Common myeloid progenitor, CD34-positive (primary cell): ENCODE data around the gene FHIT.

Experiments used
- CTCF ChIA-PET: fragments of 350-600 bp; sonication (Branson Sonifier 250); formaldehyde crosslinking; loops from one replicate; lab custom pipeline; 2021; ENCODE audit warnings: antibody characterized with exemption; lab: Charles Lee
- POLR2A ChIA-PET: fragments of 350-600 bp; sonication (Branson Sonifier 250); formaldehyde crosslinking; loops from one replicate; lab custom pipeline; 2021; ENCODE audit warnings: antibody characterized with exemption; lab: Charles Lee
- DNase-seq, 3 donors: peaks; one replicate each; pipeline versions ENCODE4 v3.0.0 to v3.0.0-alpha.2; 2013
- H3K27ac ChIP-seq, 2 experiments: 1 replicate in 1 of 2; 2 replicates in 1 of 2; pipeline ENCODE4 v1.7.0; 2013; ENCODE audit warnings: inconsistent platforms in 2 of 2, low read length in 2 of 2, mild to moderate bottlenecking in 2 of 2, low read depth in 1 of 2, moderate library complexity in 1 of 2; ENCODE audit not compliant: severe bottlenecking in 2 of 2, insufficient read depth in 1 of 2, poor library complexity in 1 of 2
- H3K27me3 ChIP-seq, 5 experiments: replicated peaks in 2 of 5; 1 replicate in 3 of 5; 2 replicates in 2 of 5; pipeline versions ENCODE4 v1.6.1 to v1.7.0; 2013; ENCODE audit warnings: low read length in 4 of 5, mild to moderate bottlenecking in 2 of 5, moderate library complexity in 2 of 5, inconsistent platforms in 1 of 5; ENCODE audit not compliant: insufficient read depth in 5 of 5, control insufficient read depth in 4 of 5
- H3K36me3 ChIP-seq, 4 experiments: 1 replicate in 2 of 4; 2 replicates in 2 of 4; pipeline versions ENCODE4 v1.6.1 to v1.7.0; 2013; ENCODE audit warnings: low read length in 3 of 4, control low read depth in 1 of 4, mild to moderate bottlenecking in 1 of 4; ENCODE audit not compliant: control insufficient read depth in 4 of 4, insufficient read depth in 4 of 4
- H3K4me1 ChIP-seq, 4 experiments: 1 replicate in 3 of 4; 2 replicates in 1 of 4; pipeline versions ENCODE4 v1.6.1 to v1.7.1; 2013; ENCODE audit warnings: low read length in 3 of 4, mild to moderate bottlenecking in 3 of 4, control low read depth in 1 of 4, inconsistent platforms in 1 of 4, moderate library complexity in 1 of 4; ENCODE audit not compliant: control insufficient read depth in 4 of 4, insufficient read depth in 4 of 4; ENCODE audit errors: control extremely low read depth in 1 of 4
- H3K4me3 ChIP-seq, 7 experiments: 1 replicate in 4 of 7; 2 replicates in 3 of 7; pipeline versions ENCODE4 v1.5.1 to v1.7.0; 2013; ENCODE audit warnings: mild to moderate bottlenecking in 7 of 7, low read length in 6 of 7, moderate library complexity in 6 of 7, inconsistent platforms in 2 of 7, low read depth in 2 of 7, control low read depth in 1 of 7; ENCODE audit not compliant: insufficient read depth in 4 of 7, control insufficient read depth in 1 of 7; ENCODE audit errors: extremely low read depth in 1 of 7
- H3K9me3 ChIP-seq, 5 experiments: 1 replicate in 4 of 5; 2 replicates in 1 of 5; pipeline versions ENCODE4 v1.6.1 to v1.7.1; 2013; ENCODE audit warnings: low read length in 4 of 5, mild to moderate bottlenecking in 2 of 5, inconsistent platforms in 1 of 5, low read depth in 1 of 5, moderate library complexity in 1 of 5; ENCODE audit not compliant: control insufficient read depth in 4 of 5, insufficient read depth in 2 of 5; ENCODE audit errors: control extremely low read depth in 1 of 5
- WGBS: methylation state at CpG from one replicate; pipeline ENCODE4 v1.1.5; 2013; ENCODE audit not compliant: insufficient coverage; 5-methylcytosine and 5-hydroxymethylcytosine counted together

Gene FHIT

GRCh38 chr3:59802045-59802444 lies 1449.2 kb downstream of the FHIT start:
- WGBS: 90% methylated on average over 1 of the region's 2 CpGs
- DNase-seq: no peak
- CTCF ChIA-PET: interaction anchor here (2.5 kb wide), 1 partner anchor 7 kb away, joined by 9 read pairs; no protein-coding TSS in a partner anchor
- Histone ChIP-seq H3K27ac (no peak overlapping the region), H3K4me3 (no peak overlapping the region), H3K9me3 (no peaks in the 10 kb centered on the region), H3K27me3 (no peaks in the 10 kb centered on the region), H3K36me3 (no peaks in the 10 kb centered on the region), H3K4me1 (peaks cover 0 to 5% (median 2%) of the 10 kb centered on the region in 4 experiments)
- POLR2A ChIA-PET: no interaction called here

- Histone ChIP-seq H3K27me3 (no peaks in the 10 kb centered on the region), H3K4me1 (peaks cover 0 to 5% (median 2%) of the 10 kb centered on the region in 4 experiments), H3K4me3 (no peak overlapping the region), H3K27ac (no peak overlapping the region), H3K9me3 (no peaks in the 10 kb centered on the region), H3K36me3 (no peaks in the 10 kb centered on the region)
- 100% methylated on average over 1 of the region's 2 CpGs for WGBS
- POLR2A ChIA-PET: interaction anchor here (0.7 kb wide), 1 partner anchor 212 kb away, joined by 4 read pairs; no protein-coding TSS in a partner anchor
- no peak for DNase-seq
- CTCF ChIA-PET: interaction anchor here (2.5 kb wide), 1 partner anchor 9 kb away, joined by 9 read pairs; no protein-coding TSS in a partner anchor
Measured at GRCh38 chr3:59800481-59800880, 1450.8 kb downstream of the FHIT start.

DNA sequence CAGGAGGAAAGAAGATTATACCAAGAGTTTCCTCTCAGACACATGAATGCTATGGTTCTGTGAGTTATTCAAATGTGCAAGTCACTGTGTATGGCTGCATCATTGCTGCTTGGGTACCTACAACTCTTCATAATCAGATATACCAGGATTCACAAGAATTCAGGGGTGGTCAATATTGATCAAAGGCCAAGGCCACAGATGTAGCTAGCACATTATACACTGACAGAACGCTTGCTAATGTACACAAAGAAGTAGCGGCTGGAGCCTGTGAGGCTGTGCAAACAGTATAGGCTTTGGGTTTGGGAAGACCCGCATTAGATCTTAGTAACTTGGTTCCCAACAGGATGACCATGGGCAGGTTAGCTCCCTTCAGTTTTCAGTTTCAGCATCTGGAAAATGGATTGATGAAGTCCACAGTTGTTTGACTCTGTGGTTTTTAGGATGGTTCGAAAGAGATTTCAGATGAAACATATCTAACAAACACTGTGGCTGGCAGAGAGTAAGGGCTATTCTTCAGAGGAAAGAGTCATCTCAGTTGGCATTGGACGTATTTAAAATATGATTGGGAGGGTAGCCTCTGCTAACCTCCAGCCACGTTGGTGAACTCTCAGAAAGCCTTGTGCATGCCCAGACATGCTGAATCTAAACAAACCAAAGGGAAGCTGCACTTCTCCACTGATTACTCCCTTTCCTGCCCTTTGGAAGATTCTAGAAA lies 1452.7 kb downstream of the FHIT start:
- POLR2A ChIA-PET: no interaction called here
- no peaks in the 10 kb centered on the region for H3K27me3 ChIP-seq
- no peaks in the 10 kb centered on the region for H3K9me3 ChIP-seq
- H3K36me3 ChIP-seq: no peaks in the 10 kb centered on the region
- CTCF ChIA-PET: no interaction called here
- H3K4me1 ChIP-seq: peaks cover 0 to 5% (median 2%) of the 10 kb centered on the region in 4 experiments
- H3K27ac ChIP-seq: no peak overlapping the region
- 98% methylated on average over 6 of the region's 6 CpGs for WGBS
- DNase-seq: no peak
- H3K4me3 ChIP-seq: no peak overlapping the region

DNA sequence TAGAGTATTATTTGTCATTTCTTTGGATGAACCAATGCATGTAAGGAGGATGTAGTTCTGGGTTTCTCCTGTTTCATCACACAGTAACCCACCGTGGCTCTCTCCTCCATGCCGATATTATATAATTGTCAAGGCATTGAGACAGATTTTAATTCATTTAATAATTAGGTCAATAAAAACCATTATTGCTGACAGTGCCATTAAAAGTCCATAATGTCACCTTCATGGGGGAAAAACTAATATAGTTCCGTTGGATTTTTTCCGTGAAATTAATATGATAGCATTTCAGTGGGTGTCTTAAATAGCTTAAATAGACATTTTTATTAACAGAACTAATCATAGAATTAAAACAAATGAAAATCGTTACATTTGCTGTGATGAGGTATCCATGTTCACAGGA lies 1453.7 kb downstream of the FHIT start:
- no peak overlapping the region for H3K4me3 ChIP-seq
- CTCF ChIA-PET: no interaction called here
- no peaks in the 10 kb centered on the region for H3K9me3 ChIP-seq
- peaks cover 0 to 5% (median 2%) of the 10 kb centered on the region in 4 experiments for H3K4me1 ChIP-seq
- no peaks in the 10 kb centered on the region for H3K36me3 ChIP-seq
- DNase-seq: no peak
- no peak overlapping the region for H3K27ac ChIP-seq
- POLR2A ChIA-PET: no interaction called here
- H3K27me3 ChIP-seq: no peaks in the 10 kb centered on the region
- WGBS: no CpG with 5 or more reads among the region's 5 CpGs

GRCh38 chr3:59796456-59796855 lies 1454.8 kb downstream of the FHIT start:
- POLR2A ChIA-PET: no interaction called here
- no peaks in the 10 kb centered on the region for H3K36me3 ChIP-seq
- H3K9me3 ChIP-seq: no peaks in the 10 kb centered on the region
- H3K4me1 ChIP-seq: peaks cover 0 to 5% (median 2%) of the 10 kb centered on the region in 4 experiments
- CTCF ChIA-PET: no interaction called here
- no CpG with 5 or more reads among the region's 2 CpGs for WGBS
- no peak overlapping the region for H3K4me3 ChIP-seq
- no peaks in the 10 kb centered on the region for H3K27me3 ChIP-seq
- H3K27ac ChIP-seq: no peak overlapping the region
- DNase-seq: no peak

- H3K9me3 ChIP-seq: no peaks in the 10 kb centered on the region
- POLR2A ChIA-PET: no interaction called here
Measured at GRCh38 chr3:59795756-59796155, 1455.5 kb downstream of the FHIT start.

GRCh38 chr3:59793976-59794375 lies 1457.3 kb downstream of the FHIT start:
- WGBS: 93% methylated on average over 12 of the region's 12 CpGs
- H3K27me3 ChIP-seq: no peaks in the 10 kb centered on the region
- ChIA-PET CTCF (interaction anchor here (2.2 kb wide), 1 partner anchor 30 kb away, joined by 5 read pairs; no protein-coding TSS in a partner anchor), POLR2A (no interaction called here)
- H3K36me3 ChIP-seq: no peaks in the 10 kb centered on the region
- H3K4me3 ChIP-seq: no peak overlapping the region
- H3K27ac ChIP-seq: no peak overlapping the region
- H3K4me1 ChIP-seq: peaks cover 0 to 3% (median 1%) of the 10 kb centered on the region in 4 experiments
- DNase-seq: no peak
- no peaks in the 10 kb centered on the region for H3K9me3 ChIP-seq

More at GRCh38 chr3:59795756-59796155, 1455.5 kb downstream of the FHIT start:
- 100% methylated on average over 4 of the region's 7 CpGs for WGBS
- H3K27ac ChIP-seq: no peak overlapping the region
- no peaks in the 10 kb centered on the region for H3K27me3 ChIP-seq
- H3K4me3 ChIP-seq: no peak overlapping the region
- peaks cover 0 to 5% (median 0%) of the 10 kb centered on the region in 4 experiments for H3K4me1 ChIP-seq
- CTCF ChIA-PET: interaction anchor here (1.0 kb wide), 1 partner anchor 25 kb away, joined by 4 read pairs; no protein-coding TSS in a partner anchor
- no peaks in the 10 kb centered on the region for H3K36me3 ChIP-seq
- DNase-seq: no peak
